Stimulated activated CD4-positive, alpha-beta T cell treated with anti-CD3 and anti-CD28 coated beads, Interleukin-1b, Interleukin-23, amount 100 ng/mL, for 1 hour (primary cell): ENCODE results near the gene KAZN.

Source experiments
- DNase-seq, 2 donors: peaks; one replicate each; pipeline ENCODE4 v3.0.0-alpha.2; 2020; ENCODE audit warnings: low read depth in 2 of 2

Gene KAZN

DNA sequence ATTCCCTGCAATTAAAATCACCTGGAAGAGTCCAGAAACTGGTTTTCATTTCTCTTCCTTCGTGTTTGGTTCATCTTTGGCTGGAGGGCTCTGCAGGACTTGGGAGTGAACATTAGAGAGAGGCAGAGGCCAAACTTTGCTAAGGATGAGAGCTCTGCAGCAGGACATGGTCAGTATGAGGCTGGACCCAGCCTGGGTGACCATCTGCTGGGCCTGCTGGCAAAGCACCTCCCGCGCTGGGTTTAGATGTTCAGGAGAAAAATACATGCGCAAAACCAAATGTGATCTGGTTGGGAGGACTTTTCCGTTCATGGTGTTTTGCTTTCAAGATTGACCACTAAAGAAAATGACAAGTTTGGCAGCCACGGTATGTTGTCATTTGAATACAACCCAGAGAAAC lies 15.9 kb downstream of the KAZN start:
- no peak for DNase-seq

DNA sequence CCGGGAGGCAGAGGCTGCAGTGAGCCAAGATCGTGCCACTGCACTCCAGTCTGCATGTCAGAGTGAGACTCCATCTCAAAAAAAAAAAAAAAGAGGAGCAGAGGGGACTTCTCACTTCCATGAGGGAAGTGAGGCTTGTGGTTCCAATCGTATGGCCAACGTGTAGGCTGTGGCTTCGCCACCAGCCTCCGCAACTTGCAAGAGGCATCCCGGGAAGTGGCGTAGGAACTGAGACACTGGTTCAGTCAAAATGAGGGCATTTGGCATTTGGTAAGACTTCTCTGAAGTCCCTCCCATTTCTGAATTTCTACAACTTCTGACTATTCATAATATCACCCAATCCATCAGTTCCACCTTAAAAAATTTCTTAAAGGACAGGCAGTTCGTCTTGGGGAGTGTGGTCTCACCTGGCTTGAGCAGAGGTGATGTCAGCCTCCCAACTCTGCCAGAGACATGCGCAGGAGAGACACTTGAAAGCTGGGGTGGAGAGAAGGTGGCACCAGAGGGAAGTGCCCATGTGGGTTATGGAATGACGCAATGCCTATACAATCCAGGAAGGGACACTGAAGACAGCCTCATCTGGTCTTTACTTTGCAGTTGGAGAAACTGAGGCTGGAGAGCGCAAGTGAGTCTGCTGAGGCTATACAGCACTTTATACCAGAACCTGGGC lies 17.2 kb downstream of the KAZN start:
- no peak for DNase-seq

DNA sequence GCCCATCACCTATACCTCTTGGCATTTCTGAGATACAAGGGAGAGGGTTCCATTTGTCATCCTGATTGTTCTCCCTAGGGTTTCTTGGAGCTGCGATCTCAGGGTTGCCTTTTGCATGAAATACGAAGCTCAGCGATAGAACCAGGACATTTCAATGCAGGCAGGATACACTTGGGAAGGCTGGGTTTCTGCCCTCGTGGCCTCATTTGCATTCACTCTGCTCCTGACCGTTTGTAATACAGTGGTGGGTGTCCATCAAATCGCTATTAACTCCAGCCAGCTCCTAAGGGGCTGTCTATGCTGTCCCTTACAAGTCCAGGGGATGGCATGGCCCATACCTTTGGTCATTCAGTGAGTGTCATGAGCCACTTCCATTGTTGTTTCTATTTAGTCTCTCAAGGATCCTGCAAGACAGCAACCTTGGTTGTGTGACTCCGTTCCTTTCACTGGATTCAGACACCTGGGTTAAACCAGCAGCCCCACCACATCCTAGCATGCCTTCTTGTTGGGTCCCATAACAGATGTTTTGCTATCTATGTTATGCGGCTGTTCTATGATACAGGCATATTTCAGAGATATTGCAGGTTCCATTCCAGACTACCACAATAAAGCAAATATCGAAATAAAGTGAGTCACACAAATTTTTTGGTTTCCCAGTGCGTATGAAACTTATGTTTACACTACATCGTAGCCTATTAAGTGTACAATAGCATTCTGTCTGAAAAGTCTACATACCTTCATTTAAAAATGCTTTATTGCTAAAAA lies 18.3 kb downstream of the KAZN start:
- no peak for DNase-seq

DNA sequence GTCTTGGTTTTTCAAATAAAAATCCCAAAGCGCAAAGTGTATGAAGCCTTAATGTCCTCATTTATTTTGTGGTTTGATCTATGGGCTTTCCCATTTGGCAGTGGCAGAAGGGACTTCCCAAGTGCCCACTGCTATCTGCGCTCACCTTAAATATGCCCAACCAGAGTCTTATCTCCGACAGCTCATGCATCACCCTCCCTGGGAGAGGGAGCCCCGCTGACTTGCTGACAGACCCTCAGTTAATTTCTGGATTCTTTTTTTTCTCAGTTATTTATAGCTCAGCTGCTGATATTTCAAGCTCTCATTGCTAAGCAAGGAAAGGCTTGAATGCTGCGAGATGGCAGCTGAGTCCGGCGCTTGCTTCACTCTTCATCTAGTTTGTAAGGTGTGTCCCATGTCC lies 19.3 kb downstream of the KAZN start:
- DNase-seq: no peak

DNA sequence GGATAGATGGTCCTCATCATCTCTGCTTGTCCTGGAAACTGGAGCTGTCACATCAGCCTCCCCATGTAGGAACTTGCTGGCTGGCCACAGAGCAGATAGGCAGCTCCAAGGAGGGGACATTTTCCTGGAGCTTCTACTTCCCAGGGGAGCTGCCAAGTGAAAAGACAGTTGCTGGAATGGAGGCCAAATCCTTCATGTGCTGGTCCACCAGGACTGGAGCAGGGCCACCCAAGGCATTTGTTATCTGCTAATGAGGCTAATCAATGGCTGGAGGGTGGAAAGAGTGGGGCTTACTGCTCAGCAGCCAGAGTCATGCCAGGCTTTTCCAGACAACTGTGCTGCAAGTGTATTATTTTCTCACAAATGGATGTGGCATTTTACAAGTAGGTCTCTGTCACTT lies 22.5 kb downstream of the KAZN start:
- no peak for DNase-seq

DNA sequence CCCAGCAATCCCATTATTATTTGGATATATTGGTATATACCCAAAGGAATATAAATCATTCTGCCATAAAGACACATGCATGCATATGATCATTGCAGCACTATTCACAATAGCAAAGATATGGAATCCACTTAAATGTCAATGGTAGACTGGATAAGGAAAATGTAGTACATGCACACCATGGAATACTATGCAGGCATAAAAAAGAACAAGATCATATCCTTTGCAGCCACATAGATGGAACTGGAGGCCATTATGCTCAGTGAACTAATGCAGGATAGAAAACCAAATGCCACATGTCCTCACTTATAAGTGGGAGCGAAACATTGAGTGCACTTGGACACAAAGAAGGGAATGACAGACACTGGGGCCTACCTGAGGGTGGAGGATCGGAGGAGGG lies 24.6 kb downstream of the KAZN start:
- DNase-seq: no peak

DNA sequence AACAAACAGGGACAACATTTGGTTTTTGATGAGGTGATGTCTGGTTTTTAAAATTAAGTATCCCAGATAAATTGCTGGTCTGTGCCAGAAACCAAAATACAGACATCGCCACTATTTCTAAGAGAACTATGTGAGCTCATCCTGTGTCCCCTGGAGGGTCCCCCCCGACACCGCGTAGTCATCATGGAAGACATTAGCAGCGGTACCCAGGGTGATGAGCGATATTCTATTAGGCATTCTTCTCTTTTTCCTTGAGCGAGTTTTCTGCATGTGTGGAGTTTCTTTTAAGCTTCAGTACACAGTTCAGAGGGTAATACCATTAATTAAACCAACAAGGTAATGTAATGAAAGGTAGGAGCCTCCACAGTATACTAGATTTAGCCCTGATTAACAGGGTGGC lies 26.5 kb downstream of the KAZN start:
- DNase-seq: no peak

DNA sequence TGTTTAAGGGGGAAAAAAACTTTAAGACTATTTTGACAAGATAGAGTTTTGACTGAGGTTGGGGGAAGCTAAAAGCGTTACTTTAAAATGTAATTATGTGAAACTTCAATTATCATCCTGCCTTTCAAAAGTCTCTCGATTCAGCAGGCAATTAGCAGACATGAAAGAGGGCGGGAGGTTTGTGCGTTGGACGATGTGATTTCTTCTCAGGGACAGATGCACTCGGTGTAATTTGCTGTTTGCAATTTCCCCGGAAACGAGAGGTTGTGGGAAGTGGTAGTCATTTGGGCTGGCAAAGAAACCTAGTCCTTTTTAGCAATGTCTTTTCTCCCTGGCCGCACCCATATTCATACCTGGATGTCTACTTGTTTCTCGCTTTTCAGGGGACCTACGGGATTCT lies 27.1 kb downstream of the KAZN start:
- no peak for DNase-seq

DNA sequence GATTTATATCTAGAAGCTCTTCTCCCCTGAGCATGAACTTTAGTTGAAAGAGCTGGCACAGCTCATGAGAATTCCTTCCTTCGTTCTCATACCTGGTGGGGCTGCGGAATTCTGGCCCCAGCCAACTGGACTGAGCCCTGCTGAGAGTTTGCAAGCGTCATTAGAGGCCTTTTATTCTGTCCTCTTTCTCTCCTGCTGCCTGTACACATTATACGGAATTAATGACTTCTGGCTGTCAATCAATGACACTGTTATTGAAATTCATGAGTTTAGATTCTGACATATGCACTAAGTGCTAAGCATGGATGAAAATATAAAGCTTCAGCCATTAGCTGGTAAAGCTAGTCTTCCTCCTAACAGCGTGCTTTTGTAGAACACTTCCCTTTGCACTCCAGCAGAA lies 27.5 kb downstream of the KAZN start:
- no peak for DNase-seq

DNA sequence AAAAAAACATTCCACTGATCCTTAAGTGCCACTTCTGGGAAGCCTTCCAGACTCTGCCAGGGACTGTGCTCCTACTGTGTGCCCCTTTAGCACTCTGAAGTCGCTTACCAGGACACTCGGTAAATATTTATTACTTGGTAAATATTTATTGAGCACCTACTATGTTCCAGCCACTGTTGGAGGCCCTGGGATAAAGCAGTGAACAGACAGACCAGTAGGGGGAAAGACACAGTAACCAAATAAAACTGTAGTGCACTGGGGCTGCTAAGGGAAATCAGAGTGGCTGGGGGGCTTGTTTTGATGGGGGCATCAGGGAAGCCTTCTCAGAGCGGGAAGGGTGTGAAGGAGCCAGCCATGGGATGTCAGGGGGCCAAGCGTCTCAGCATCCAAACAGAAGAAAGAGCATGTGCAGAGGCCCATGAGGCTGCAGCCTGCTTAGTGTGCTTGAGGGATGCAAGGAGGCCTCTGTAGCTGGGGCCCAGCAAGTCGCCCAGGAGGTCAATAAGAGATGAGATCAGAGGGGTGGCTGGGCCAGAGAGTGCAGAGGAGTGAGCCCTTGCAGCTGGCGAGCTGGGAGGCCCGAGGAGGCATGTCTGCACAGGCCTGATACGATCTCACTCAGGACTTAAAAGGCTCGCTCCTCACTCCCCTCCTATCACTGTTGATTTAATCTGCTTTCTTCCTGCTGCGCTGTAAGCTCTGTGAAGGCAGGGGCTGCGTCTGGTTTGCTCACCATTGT lies 28.6 kb downstream of the KAZN start:
- DNase-seq: no peak

DNA sequence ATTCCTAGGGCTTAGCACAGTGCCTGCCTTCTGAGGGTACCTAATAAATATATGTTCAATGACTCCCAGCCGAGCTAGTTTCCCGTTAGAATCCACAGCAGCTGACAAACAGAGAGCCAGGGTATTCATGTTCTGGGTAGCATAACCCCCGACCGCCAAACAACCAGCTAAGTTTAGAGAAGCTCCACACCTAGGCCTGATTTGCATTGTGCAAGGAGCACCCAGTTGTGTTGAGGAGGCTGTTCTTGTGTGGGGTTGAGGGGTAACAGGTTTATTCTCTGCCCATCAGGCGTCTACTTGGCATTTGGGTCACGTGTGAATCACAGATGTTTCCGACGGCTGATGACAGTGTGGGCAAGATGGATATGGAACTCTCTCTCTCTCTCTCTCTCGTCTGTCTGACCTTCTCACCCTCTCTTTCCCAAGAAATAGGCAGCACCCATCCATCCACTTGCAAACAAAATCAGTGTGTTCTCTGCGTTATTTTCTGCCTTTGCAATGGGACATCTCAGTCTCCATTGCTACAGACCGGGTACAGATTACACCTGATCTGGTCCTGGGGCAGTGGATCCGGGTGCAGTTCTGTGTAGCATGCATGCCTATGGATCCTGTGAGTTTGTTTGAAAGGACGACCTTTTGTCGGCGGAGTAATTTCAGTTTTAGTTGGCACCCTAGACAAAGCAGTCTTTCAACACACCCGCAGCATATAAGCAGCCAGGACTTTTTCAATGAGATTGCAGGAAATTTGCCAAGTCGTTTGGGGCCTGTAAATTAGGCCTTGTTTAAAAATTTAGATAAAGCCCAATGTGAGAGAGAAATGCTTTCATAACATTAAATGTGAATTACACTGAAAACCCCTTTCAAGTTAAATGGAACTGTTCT lies 29.4 kb downstream of the KAZN start:
- no peak for DNase-seq

DNA sequence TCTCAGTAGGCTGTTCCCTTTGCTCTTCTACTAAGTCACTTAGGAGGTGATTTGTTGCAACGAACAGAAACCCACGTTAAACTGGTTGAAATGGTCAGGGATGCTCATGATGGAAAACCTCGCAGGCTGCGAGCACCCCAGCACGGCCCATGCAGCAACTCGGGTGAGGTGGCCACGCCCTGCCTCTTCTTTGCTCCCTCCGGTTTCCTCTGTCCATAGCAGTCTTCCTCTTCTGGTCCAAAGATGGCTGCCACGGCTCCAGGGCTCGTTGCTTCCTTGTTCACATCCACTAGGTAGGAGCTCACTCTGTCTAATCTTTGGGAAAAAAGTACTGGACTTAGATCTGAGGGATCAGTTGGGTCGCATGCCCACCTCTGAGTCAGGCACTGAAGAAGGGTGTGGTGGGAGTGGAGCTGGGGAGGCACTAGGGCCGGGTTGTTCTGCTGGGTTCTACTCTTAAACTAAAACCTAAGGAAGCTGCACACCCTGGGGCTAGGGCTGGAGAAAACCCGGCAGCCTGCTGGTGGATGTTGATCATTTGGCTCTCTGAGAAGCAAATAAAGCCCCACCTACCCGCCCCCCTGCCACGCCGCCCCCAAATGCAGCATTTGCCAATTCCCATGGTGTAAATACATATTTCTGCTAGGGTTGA lies 31.0 kb downstream of the KAZN start:
- no peak for DNase-seq

DNA sequence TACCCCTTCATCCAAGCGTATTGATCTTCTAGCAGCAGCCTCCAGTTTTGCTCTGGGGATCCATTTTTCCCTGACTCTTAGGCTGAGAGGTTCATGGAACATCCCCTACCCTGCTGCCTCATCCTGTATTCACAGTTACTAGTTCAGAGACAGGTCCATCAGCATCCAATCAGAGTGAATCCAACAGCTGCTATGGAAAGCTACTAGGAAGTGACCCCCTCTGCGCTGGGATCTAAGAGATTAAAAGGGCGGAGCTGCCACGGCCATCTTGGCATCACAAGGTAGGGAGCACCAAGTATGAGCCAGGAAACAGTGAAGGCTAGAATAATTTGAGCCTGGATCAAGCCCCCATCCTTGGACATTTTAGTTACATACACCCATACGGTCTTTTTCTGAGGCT lies 32.5 kb downstream of the KAZN start:
- no peak for DNase-seq

DNA sequence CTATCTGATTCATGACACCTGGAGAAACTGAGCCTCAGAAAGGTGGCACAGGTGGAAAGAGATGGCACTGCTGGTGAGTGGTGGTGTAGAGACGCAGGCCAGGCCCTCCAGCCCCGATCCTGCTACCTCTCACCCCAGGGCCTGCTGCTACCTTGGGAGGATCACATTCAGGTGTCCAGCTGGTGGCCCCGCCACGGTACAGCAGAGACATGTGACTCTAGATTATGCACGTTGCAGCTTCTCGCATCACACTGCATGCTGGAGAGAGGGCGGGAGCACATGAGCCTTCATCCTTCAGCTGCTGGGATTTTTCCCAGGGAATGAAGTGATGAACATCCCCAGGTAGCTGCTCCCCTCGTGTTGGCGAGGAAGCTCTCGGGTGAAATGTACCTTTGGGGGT lies 32.9 kb downstream of the KAZN start:
- DNase-seq: no peak

DNA sequence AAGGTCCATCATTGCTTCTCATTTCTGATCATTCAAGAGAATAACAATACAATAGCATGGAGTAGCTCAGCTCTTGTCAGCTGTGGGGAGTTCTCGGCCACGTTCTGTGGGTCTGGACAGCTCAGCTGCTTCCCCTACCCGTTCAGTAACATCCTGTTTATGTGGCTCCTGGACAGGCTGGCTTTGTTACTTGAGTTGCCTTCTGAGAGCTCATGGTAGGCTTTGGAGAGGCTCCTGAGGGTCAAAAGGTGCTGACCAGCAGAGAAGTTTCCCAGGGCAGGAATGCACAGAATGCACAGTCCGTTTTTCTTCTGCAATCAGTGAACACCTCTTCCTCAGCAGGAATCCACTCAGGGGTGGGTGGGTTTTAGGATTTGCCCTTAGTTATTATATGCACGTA lies 36.0 kb downstream of the KAZN start:
- DNase-seq: no peak

DNA sequence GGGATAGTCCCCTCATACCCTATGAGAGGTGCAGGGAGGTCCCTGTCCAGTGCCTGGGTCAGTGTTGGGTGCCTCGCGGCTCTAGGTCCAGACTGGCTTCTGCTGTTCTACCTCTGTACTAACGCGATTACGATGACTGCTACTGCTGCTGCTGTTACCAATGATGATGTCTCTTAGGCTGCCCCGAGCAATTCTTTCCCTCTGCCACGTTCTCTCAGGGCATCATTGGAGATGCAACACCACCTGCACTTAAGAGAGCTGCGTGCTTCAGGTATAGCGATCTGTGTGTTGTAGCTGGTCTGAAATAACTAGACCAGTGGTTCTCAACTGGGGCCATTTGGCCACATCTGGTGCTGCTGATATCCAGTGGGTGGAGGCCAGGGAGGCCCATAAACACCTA lies 36.9 kb downstream of the KAZN start:
- DNase-seq: no peak

DNA sequence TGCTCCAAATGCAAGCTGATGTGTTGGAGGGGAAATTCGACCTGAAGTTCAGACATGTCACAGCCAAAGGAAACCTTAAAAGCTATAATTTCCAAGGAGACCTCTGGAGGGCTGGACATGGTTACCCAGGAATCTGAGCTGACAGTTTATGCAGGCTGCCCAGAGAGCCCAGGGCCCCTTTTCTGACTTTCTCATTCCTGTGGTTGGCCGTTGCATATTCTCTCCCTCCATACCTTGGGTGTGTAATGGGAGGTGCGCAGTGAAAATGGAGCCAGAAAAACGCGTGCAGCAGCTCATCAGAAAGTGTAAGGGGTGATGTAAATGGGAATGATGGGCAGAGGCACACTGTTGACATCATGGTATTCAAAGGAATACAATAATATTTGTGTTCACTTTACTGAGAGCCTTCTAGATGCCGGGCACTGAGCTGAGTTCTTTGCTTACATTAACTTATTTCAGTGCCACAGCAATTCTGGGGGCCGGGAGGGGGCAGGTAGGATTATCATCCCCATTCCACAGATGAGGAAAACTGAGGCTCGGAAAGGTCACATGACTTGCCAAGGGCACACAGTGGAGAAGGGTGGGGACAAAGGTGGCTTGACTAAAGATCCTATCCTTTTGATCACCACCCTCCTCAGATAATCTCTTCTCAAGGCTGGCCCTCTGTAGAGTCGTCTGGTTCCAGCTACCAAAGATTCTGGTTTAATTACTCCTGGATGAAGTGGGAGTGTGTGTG lies 38.6 kb downstream of the KAZN start:
- DNase-seq: no peak

DNA sequence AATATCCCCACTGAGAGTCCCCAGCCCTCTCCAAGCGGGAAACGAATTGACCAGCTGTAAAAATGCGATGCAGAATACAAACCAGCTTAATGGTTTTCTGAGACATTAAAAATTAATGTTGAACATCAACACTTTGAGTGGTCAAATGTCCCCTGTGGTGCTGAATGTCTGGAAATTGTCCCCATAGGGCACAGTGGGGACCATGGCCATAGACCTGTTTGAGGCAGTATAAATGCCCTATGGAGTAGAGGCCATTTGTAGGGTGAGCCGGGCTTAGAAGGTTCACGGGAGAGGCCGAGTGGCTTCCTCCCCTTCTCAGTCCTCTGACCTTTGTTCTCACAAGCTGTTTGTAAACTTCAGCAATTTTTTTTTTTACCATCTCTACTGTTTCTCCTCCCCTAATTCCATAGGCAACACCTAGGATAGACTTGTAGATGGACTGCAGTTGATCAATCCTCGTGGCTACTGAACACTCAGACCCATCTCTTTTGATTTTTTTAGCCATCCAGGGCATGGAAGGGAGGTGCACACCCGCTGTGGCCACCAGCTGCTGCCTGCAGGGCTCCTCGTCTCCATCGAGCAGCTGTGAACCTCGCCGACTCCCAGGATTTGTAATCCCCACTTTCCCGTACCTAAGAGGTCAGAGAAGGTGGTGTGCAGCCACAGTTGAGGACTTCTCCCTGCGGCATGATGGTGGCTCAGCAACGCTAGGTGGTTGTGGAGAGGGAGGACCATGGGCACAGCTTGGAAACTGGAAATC lies 41.0 kb downstream of the KAZN start:
- no peak for DNase-seq

DNA sequence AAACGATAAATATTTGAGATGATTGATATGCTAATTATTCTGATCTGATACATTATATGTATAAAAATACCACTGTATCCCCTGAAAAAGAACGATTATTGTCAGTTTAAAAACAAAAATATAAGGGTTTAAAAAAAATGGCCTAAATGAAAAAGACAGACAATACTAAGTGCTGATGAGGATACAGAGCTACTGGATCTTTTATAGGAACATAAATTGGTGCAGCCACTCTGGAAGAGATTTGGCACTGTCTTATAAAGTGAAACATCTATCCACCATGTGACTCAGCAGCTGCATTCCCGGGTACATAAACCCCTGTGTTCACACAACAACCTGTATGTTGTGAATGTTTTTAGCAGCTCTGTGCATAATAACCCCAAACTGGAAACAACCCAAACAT lies 44.2 kb downstream of the KAZN start:
- DNase-seq: no peak

DNA sequence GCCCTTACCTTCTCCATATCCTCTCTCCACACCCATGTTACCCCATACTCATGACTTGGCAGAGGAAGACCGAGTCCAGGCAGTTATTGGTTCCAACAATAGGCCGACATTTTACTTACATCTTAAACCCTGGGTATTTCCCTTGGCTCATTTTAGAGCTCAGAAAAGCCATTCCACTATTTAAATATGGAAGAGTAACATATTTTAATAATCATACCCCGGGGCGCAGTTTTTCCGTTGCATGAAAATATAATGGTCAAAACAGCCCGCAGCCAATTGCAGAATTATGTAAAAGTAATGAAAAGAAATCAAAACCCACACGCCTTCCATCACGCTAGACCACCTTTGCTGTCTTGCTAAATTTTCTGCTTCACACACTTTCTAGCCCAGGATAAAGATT lies 48.5 kb downstream of the KAZN start:
- no peak for DNase-seq
